GM19455 (cell line): ENCODE data around the gene TSPAN32.
"Not testable (repeated sequence)": the region's sequence is repeated elsewhere in the genome, so short reads cannot be mapped to it uniquely, and the experiment has no call there.

ENCODE experiments used
- ATAC-seq: cut with Tn5 transposase; IDR thresholded peaks from one replicate; pipeline ENCODE4 v1.9.1; 2021; ENCODE audit not compliant: unreplicated experiment

Gene TSPAN32

GRCh38 chr11:2332569-2332968 is 30.8 kb downstream of the TSPAN32 start:
- not testable (repeated sequence) for ATAC-seq

DNA sequence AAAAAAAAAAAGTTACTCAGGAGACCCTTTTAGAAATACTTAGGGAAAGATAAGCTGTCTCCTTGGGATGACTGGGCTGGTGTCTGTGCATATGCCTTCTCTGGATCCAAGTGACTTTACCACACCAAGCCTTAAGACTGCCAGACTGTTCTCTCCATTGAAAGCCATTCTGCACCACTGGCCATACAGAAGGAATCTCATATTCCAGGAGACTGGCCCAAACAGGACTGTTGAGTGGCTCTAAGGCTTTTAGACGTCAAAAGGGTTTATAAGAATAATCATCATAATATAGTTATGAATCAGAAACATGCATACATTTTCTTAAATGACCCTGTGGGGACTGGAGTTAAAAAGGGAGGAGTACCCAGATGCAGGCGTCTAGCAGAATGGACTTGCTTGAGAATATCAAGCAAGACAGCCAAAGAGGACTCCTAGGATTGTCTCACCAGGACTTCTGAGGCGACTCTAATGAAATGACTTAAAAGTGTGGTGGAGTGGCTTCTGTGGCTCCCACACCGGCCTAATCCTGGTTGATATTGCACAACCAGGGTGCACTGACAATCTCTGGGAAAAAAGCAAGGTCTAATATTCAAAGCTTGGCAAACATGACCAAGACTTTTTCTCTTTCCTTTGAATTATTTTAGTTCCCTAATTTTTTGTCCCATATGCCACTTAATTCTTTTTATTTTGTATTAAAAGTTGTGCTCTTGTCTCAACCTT is 31.8 kb downstream of the TSPAN32 start:
- not testable (repeated sequence) for ATAC-seq

DNA sequence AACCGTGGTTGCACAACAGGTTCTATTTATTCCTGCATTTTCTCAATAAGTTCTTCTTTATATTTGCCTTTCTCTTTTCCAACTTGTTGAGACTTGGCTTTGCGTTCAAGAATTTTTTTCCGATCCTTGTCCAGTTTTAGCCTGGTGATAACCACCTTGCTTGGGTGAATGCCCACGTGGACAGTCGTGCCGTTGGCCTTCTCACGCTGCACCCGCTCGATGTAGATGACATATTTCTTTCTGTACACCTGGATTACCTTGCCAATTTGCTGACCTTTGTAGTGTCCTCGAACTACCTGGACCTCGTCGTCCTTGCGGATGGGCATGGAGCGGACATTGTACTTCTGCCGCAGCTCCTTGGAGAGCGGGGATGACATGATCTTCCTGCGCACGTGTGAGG is 33.5 kb downstream of the TSPAN32 start:
- ATAC-seq: not testable (repeated sequence)

DNA sequence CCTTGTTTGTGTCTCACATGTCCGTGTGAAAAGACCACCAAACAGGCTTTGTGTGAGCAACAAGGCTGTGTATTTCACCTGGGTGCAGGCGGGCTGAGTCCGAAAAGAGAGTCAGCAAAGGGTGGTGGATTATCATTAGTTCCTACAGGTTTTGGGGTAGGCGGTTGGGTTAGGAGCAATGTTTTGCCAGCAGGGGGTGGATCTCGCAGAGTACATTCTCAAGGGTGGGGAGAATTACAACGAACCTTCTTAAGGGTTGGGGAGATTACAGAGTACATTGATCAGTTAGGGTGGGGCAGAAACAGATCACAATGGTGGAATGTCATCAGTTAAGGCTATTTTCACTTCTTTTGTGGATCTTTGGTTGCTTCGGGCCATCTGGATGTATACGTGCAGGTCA is 36.9 kb downstream of the TSPAN32 start:
- ATAC-seq: not testable (repeated sequence)

- ATAC-seq: no peak
Observed at GRCh38 chr11:2342557-2342956, 40.7 kb downstream of the TSPAN32 start.

DNA sequence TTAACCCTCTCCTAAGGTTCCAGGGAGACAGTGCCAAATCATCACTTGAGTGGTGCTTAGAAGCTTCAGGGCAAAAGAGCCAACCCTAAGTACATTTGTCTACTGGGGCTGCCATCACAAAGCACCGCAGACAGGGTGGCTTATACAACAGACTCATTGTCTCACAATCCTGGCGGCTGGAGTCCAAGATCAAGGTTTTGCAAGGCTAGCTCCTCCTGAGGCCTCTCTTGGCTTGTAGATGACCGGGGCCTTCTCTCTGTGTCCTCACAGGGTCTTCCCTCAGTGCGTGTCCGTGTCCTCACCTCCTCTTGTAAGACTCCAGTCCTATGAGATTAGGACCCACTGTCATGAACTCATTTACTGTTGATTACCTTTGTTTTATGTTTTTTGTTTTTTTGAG is 41.2 kb downstream of the TSPAN32 start:
- no peak for ATAC-seq

DNA sequence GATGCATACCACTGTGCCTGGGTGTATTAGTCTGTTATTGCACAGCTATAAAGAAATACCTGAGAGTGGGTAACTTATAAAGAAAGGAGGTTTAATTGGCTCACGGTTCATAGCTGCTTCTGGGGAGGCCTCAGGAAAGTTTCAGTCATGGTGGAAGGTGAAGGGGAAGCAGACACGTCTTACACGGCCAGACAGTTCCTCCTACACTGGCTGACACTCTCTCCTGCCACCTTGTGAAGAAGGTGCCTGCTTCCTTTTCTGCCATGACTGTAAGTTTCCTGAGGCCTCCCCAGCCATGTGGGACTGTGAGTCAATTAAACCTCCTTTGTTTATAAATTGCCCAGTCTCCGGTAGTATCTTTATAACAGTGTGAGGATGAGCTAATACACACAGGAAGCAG is 41.7 kb downstream of the TSPAN32 start:
- ATAC-seq: no peak

- no peak for ATAC-seq
Observed at GRCh38 chr11:2345050-2345449, 43.2 kb downstream of the TSPAN32 start.

DNA sequence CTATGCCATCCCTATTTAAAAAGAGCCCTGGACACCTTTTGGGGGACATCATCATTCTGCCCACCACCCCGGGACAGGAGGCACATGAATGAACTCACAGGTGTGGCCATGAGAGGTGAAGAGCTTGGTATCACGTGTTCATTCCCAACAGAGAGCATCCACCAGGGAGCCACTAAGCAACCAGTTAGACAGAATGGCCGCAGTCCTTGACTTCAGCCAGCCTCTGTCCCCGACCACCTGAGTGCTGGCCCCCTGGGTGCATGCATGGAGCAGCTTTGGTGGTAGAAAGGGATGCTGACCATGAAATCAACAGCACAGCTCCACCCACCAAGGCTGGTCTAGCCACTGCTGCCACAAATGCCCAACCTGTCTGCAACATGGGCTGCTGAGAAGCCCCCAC is 44.2 kb downstream of the TSPAN32 start:
- no peak for ATAC-seq

DNA sequence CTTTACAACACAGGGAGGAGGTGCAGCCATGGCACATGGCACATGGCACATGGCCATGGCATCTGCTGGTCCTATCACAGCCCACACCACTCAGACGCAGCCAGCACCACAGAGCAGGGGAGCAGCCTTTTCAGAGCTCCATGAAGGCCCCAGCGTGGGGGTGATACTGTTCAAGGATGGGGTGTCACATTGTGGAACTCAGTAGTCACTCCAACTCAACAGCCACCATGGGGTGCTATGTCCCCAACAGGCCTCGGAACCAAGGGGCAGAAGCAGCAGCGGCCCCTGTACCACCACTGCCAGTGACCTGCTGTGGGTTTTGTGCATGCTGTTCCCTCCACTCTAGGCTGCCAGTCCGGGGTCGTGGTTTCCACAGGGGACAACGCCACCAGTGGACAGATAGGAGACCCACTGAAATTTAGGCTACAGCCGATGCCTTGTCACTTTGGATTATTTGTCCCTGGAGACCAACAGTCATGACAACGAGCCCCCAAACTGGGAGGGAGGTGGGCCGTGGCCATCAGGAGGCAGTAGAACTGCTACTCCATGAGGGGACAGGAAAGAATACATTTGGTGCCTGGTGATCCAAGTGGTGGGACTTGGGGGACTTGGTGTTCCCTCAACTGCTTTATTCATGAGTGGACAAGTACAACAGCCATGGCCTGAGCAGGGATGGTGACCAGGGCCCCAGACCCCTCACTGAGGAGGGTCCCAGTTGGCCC is 44.9 kb downstream of the TSPAN32 start:
- ATAC-seq: no peak

- ATAC-seq: no peak
Observed at GRCh38 chr11:2347308-2347830, 45.6 kb downstream of the TSPAN32 start.

- ATAC-seq: no peak
Observed at GRCh38 chr11:2348986-2349385, 47.2 kb downstream of the TSPAN32 start.

GRCh38 chr11:2351701-2352100 is 49.9 kb downstream of the TSPAN32 start:
- ATAC-seq: no peak

DNA sequence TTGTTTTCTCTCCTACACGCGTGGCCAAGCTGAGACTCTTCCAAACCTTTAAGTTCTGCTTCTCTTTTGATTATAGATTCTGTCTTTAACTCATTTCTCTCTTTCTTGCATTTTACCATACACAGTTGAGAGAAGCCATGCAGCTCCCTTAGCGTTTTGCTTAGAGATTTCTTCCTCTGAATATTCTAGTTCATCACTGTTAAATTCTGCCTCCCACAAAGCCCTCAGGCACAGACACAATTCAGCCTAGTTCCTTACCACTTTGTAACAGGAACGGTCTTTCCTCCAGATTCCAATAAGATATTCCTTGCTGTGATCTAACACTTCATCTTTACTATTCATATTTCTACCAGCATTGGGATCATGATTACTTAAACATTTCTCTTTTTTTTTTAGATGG is 50.6 kb downstream of the TSPAN32 start:
- no peak for ATAC-seq

DNA sequence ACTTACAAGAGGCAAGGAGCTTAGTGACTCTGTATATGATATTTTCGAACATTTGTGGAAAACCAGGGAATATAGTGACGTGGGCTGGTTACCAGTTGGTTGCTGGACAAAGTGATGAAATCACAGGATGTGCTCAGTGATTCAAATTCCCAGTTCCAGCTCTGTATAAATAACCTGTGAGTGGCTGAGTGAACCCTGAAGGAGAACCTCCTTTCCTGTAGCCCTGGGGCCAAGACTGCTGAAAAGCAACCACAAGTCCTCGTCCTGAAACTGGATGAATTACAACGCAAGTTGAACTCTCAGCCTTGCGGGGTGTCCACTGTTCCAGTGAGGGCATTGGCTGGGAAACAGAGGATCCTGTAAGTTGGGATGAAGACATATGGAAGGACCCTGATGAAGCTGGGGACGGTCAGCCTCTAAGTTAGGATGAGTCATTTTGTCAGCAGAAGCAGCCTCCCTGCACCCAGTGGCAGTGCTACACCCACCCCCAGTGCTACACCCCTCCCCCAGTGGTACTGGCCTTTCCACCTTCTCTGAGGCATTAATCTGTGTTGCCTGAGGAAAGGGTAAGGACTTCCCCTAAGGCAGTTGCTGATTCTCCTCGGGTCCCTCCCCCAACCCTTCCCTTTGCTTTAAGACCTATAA is 53.3 kb downstream of the TSPAN32 start:
- ATAC-seq: no peak

DNA sequence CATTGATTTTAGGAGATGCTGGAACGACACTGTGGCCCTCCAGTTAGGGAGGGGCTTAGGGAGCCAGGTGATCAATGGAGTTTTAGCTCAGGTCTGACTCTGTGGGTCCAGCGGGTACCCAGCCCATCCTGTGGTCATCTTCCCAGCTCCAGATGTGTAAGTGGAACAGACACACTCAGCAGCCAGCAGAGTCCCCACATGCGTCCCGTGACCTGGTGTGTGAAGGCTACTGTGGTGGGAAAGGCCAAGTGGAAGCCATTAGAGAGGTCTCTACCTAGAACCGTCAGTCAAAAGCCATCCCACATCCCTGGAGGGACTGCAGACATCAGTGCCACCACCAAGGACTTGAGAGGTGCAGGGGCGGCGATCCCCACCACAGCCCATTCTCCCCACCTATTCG is 55.4 kb downstream of the TSPAN32 start:
- no peak for ATAC-seq

DNA sequence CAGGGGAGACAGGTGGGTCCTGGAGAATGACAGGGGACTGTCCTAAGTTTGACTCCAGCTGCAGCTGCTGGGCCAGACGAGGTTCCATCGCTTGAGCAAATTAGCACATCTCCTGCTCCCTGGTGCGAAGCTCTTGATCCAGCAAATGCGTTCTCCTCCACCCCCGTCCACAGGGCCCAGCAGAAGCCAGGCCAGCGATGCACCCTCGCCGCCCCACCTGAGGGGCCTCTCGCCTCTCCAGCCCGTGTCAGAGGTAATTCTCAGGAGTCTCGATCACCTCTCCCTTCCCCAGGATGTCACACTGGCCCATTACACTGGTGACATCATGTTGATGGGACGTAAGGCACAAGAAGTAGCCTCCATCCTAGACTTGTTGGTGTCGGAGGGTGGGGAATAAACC is 55.8 kb downstream of the TSPAN32 start:
- not testable (repeated sequence) for ATAC-seq

DNA sequence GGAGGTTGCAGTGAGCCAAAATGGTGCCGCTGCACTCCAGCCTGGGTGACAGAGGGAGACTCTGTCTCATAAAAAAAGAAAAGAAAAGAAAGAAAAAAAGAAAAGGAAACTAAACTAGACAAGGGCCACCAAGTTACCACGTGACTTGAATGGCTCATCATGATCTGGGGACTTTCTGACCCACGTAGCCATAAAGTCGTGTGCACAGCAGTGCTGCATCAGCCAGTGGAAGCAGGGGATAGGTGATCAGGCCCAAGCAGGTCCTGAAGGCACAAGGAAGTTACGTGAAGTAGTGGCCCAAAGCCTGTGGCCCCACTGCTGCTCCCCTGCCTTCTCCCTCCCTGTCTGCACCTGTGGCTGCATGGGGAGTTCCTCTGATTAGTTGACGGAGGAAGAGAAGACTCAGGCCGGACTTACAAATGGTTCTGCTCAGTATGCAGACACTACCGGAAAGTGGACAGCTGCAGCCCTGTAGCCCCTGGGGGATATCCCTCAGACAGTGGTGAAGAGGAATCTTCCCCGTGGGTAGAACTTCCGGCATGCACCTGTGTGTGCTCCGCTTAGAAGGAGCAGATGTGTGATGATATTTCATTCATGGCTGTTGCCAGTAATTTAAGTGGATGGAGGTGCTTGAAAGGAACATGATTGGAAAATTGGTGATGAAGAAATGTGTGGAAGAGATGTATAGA is 57.1 kb downstream of the TSPAN32 start:
- ATAC-seq: no peak

DNA sequence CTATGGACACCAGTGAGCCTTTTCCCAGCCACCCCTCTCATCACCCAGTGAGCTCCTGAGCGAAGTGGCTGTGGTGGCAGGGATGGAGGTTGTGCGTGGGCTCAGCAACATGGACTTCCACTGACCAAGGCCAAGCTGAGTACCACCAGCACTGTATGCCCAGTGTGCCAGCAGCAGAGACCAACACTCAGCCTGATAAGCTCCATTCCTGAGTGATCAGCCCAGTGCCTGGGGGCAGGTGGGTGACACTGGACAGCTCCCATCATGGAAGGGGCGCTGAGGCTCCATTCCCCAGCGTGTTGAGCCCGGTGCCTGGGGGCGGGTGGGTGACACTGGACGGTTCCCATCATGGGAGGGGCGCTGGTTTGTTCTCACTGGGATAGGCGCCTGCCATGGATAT is 57.7 kb downstream of the TSPAN32 start:
- no peak for ATAC-seq

- no peak for ATAC-seq
Observed at GRCh38 chr11:2360081-2360642, 58.3 kb downstream of the TSPAN32 start.

DNA sequence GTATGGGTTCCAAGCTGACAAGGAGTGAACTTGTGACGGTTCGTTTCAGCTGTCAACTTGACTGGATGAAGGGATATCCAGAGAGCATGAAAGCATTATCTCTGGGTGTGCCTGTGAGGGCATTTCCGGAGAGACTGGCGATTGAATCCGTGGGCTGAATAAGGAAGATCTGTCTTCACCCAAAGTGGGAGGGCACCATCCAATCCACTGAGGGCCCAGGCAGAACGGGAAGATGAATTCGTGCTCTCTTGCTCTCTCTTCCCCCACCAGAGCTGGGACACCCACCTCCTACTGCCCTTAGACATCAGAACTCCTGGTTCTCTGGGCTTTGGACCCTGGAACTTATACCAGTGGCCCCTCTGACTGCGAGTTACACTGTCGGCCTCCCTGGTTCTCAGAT is 59.8 kb downstream of the TSPAN32 start:
- no peak for ATAC-seq
